IMR-90 (cell line): ENCODE results near the gene GPR132. TPM values are rescaled to one million over a fixed set of nuclear protein-coding genes. Genes with fewer than 3 reads are reported as not detected.

Experiments used
- ATAC-seq: fragments of 200-7000 bp; cut with Tn5 transposase; 2 replicates; pipeline ENCODE4 v1.9.1; 2020; ENCODE audit warnings: low read depth, mild to moderate bottlenecking, moderate library complexity
- BruUV-seq: library from RNA; stranded (reverse); fragments of 400-500 nt; replicated peaks from 2 replicates; lab custom pipeline; 2021; lab: Mats Ljungman, UMichigan
- CTCF ChIA-PET: fragments of 300-600 bp; formaldehyde crosslinking; extraction: SDS; loops from one replicate; lab custom pipeline; 2021; ENCODE audit warnings: antibody characterized with exemption; lab: Yijun Ruan, JAX
- POLR2A ChIA-PET: fragments of 300-600 bp; sonication (Branson Sonifier 250); formaldehyde crosslinking; loops from one replicate; lab custom pipeline; 2022; ENCODE audit warnings: antibody characterized with exemption; ENCODE audit not compliant: unreplicated experiment; lab: Charles Lee
- DNase-seq: peaks from one replicate; pipeline ENCODE4 v3.0.0; 2013
- H2AFZ ChIP-seq: replicated peaks from 2 replicates; pipeline ENCODE3; 2013; ENCODE audit warnings: low read length, mild to moderate bottlenecking; ENCODE audit not compliant: poor library complexity
- H2AK5ac ChIP-seq: 2 replicates; pipeline ENCODE4 v1.6.1; 2013; ENCODE audit warnings: low read depth, low read length, inconsistent platforms
- H2AK9ac ChIP-seq: replicated peaks from 2 replicates; pipeline ENCODE3; 2013; ENCODE audit warnings: mild to moderate bottlenecking, low read depth, low read length, moderate library complexity; ENCODE audit not compliant: poor library complexity
- H2BK120ac ChIP-seq: 2 replicates; pipeline ENCODE4 v1.6.1; 2013; ENCODE audit warnings: low read depth, low read length, inconsistent platforms
- H2BK15ac ChIP-seq: 3 replicates; pipeline ENCODE4 v1.6.1; 2013; ENCODE audit warnings: low read depth, low read length, inconsistent platforms
- H2BK20ac ChIP-seq: 2 replicates; pipeline ENCODE4 v1.6.1; 2013; ENCODE audit warnings: low read depth, mild to moderate bottlenecking, inconsistent platforms, low read length, moderate library complexity
- H2BK5ac ChIP-seq: 2 replicates; pipeline ENCODE4 v1.6.1; 2013; ENCODE audit warnings: mild to moderate bottlenecking, low read depth, low read length, inconsistent platforms; ENCODE audit not compliant: poor library complexity, severe bottlenecking
- H3K14ac ChIP-seq: replicated peaks from 2 replicates; pipeline ENCODE4 v1.6.1; 2013; ENCODE audit warnings: low read depth, low read length, inconsistent platforms
- H3K18ac ChIP-seq: 2 replicates; pipeline ENCODE4 v1.6.1; 2013; ENCODE audit warnings: low read depth, low read length, control low read depth
- H3K23ac ChIP-seq: 2 replicates; pipeline ENCODE4 v1.6.1; 2013; ENCODE audit warnings: low read depth, low read length, inconsistent platforms
- H3K27ac ChIP-seq: 2 replicates; pipeline ENCODE4 v1.5.1; 2013; ENCODE audit warnings: mild to moderate bottlenecking, control low read depth, low read length; ENCODE audit not compliant: insufficient read depth
- H3K27me3 ChIP-seq: 2 replicates; pipeline ENCODE4 v1.6.1; 2013; ENCODE audit warnings: low read length; ENCODE audit not compliant: control insufficient read depth, insufficient read depth
- H3K36me3 ChIP-seq: 2 replicates; pipeline ENCODE4 v1.6.1; 2013; ENCODE audit warnings: low read length, mixed read lengths; ENCODE audit not compliant: control insufficient read depth, insufficient read depth
- H3K4ac ChIP-seq: 2 replicates; pipeline ENCODE4 v1.6.1; 2013; ENCODE audit warnings: low read depth, low read length, inconsistent platforms
- H3K4me1 ChIP-seq: 2 replicates; pipeline ENCODE4 v1.6.1; 2013; ENCODE audit warnings: low read length, mixed read lengths; ENCODE audit not compliant: control insufficient read depth, insufficient read depth
- H3K4me2 ChIP-seq: 2 replicates; pipeline ENCODE4 v1.6.1; 2013; ENCODE audit warnings: low read depth, mild to moderate bottlenecking, control low read depth, low read length, moderate library complexity
- H3K4me3 ChIP-seq: 2 replicates; pipeline ENCODE4 v1.5.1; 2013; ENCODE audit warnings: low read depth, mild to moderate bottlenecking, control low read depth, low read length, moderate library complexity; ENCODE audit not compliant: insufficient read depth
- H3K56ac ChIP-seq: 2 replicates; pipeline ENCODE4 v1.6.1; 2013; ENCODE audit warnings: low read length, inconsistent platforms; ENCODE audit not compliant: insufficient read depth; ENCODE audit errors: extremely low read depth
- H3K79me1 ChIP-seq, 2 experiments: 2 replicates each; pipeline ENCODE4 v1.6.1; 2013; ENCODE audit warnings: low read length in 2 of 2, inconsistent platforms in 1 of 2, low read depth in 1 of 2
- H3K9ac ChIP-seq: 2 replicates; pipeline ENCODE4 v1.6.1; 2013; ENCODE audit warnings: low read depth, low read length, control low read depth
- H3K9me1 ChIP-seq: 2 replicates; pipeline ENCODE4 v1.6.1; 2013; ENCODE audit warnings: low read length, inconsistent platforms; ENCODE audit not compliant: insufficient read depth
- H3K9me3 ChIP-seq: 2 replicates; pipeline ENCODE4 v1.6.1; 2013; ENCODE audit warnings: low read length; ENCODE audit not compliant: control insufficient read depth, insufficient read depth
- H4K20me1 ChIP-seq: 2 replicates; pipeline ENCODE4 v1.6.1; 2013; ENCODE audit warnings: low read length, inconsistent platforms; ENCODE audit not compliant: insufficient read depth
- H4K5ac ChIP-seq: 2 replicates; pipeline ENCODE4 v1.6.1; 2013; ENCODE audit warnings: mild to moderate bottlenecking, low read depth, low read length, control low read depth
- H4K8ac ChIP-seq, 2 experiments: 2 replicates each; pipeline ENCODE4 v1.6.1; 2013; ENCODE audit warnings: low read depth in 2 of 2, low read length in 2 of 2, control low read depth in 1 of 2, inconsistent platforms in 1 of 2
- H4K91ac ChIP-seq: 2 replicates; pipeline ENCODE4 v1.6.1; 2013; ENCODE audit warnings: low read depth, low read length, inconsistent platforms; ENCODE audit not compliant: insufficient read depth
- BHLHE40 ChIP-seq: fragments of 150-350 bp; IDR thresholded peaks from 2 replicates; pipeline ENCODE4 v1.6.1; 2016; ENCODE audit warnings: mild to moderate bottlenecking, low read depth, low read length
- CEBPB ChIP-seq: IDR thresholded peaks from 2 replicates; pipeline ENCODE4 v1.6.1; 2012; ENCODE audit warnings: low read depth, low read length, improper control_type of control experiment
- CHD1 ChIP-seq: IDR thresholded peaks from 2 replicates; pipeline ENCODE4 v1.6.1; 2012; ENCODE audit warnings: low read depth, low read length, improper control_type of control experiment
- ELK1 ChIP-seq: fragments of 150-350 bp; IDR thresholded peaks from 2 replicates; pipeline ENCODE4 v1.6.1; 2016; ENCODE audit warnings: low read depth, mild to moderate bottlenecking, low read length, moderate library complexity, borderline replicate concordance
- FOS ChIP-seq: fragments of 150-350 bp; IDR thresholded peaks from 2 replicates; pipeline ENCODE4 v1.6.1; 2016; ENCODE audit warnings: low read depth, low read length
- MAFK ChIP-seq: IDR thresholded peaks from 2 replicates; pipeline ENCODE4 v1.6.1; 2012; ENCODE audit warnings: low read depth, low read length, improper control_type of control experiment
- MAZ ChIP-seq: IDR thresholded peaks from 2 replicates; pipeline ENCODE4 v1.6.1; 2012; ENCODE audit warnings: low read depth, mild to moderate bottlenecking, low read length, improper control_type of control experiment, moderate library complexity, borderline replicate concordance
- MXI1 ChIP-seq: IDR thresholded peaks from 2 replicates; pipeline ENCODE4 v1.6.1; 2012; ENCODE audit warnings: low read depth, mild to moderate bottlenecking, low read length, moderate library complexity, borderline replicate concordance
- NFE2L2 ChIP-seq: fragments of 150-350 bp; IDR thresholded peaks from 2 replicates; pipeline ENCODE4 v1.6.1; 2016; ENCODE audit warnings: low read depth, mild to moderate bottlenecking, low read length
- POLR2A ChIP-seq: IDR thresholded peaks from 2 replicates; pipeline ENCODE4 v1.6.1; 2012; ENCODE audit warnings: mild to moderate bottlenecking, low read depth, low read length
- RAD21 ChIP-seq: IDR thresholded peaks from 2 replicates; pipeline ENCODE4 v1.6.1; 2012; ENCODE audit warnings: low read length, improper control_type of control experiment
- RCOR1 ChIP-seq: IDR thresholded peaks from 2 replicates; pipeline ENCODE4 v1.6.1; 2012; ENCODE audit warnings: mild to moderate bottlenecking, low read length, improper control_type of control experiment; ENCODE audit not compliant: insufficient replicate concordance
- RFX5 ChIP-seq: IDR thresholded peaks from 2 replicates; pipeline ENCODE4 v1.8.0; 2012; ENCODE audit warnings: low read depth, mild to moderate bottlenecking, low read length, moderate library complexity
- SMC3 ChIP-seq: fragments of 150-350 bp; IDR thresholded peaks from 2 replicates; pipeline ENCODE4 v1.6.1; 2016; ENCODE audit warnings: low read depth, mild to moderate bottlenecking, antibody characterized with exemption, low read length, moderate library complexity
- USF2 ChIP-seq: fragments of 150-350 bp; IDR thresholded peaks from 2 replicates; pipeline ENCODE4 v1.6.1; 2017; ENCODE audit warnings: mild to moderate bottlenecking, antibody characterized with exemption, low read length, low read depth
- WGBS, 2 experiments: methylation state at CpG; one replicate each; pipeline versions ENCODE4 v1.1.5 to v1.1.7; 2013; ENCODE audit warnings: missing lambda C conversion rate in 2 of 2; ENCODE audit not compliant: insufficient read length in 1 of 2; ENCODE audit errors: extremely low coverage in 2 of 2; 5-methylcytosine and 5-hydroxymethylcytosine counted together
- dilution Hi-C: fragments of 300-500 bp; cut with HindIII; formaldehyde crosslinking; loops from one replicate; pipeline ENCODE4 v1.14.3; 2018; ENCODE audit warnings: low sequenced_read_pairs; ENCODE audit not compliant: unreplicated experiment
- in situ Hi-C: fragments of 300-500 bp; cut with MboI; formaldehyde crosslinking; loops from 3 replicates; pipeline ENCODE4 v1.14.3; 2019; ENCODE audit warnings: low sequenced_read_pairs, inconsistent platforms, mixed read lengths
- intact Hi-C: fragments of 100-400 bp; cut with micrococcal nuclease; formaldehyde crosslinking; loops from 2 replicates; pipeline ENCODE4 v1.10.0; 2022
- polyA plus RNA-seq, 3 experiments: library from polyadenylated mRNA; depleted of rRNA; stranded (reverse); fragments of >200 nt; gene quantifications; 2 replicates each; pipeline ENCODE4 v1.2.3, GENCODE V29; 2012; ENCODE audit warnings: low replicate concordance in 1 of 3
- total RNA-seq: library from RNA; depleted of rRNA; stranded (reverse); fragments of >200 nt; gene quantifications from 2 replicates; pipeline ENCODE4 v1.2.3, GENCODE V29; 2012
- TF ChIP-seq, protein P1 (sequence below): conservative IDR thresholded peaks from 2 replicates; pipeline ENCODE4 v1.5.1; 2012; ENCODE audit warnings: mild to moderate bottlenecking, low read depth, low read length, improper control_type of control experiment

The GPR132 gene
- total and polyA plus RNA-seq, 2 of the 4 experiments (the other 2 are of a cell fraction): under 0.01 to 0.10 TPM

GRCh38 chr14:105100910-105101309 is 35.7 kb upstream of the GPR132 start:
- no TSS peak for BruUV-seq
- peaks cover 30% of the 10 kb centered on the region for H3K27me3 ChIP-seq

More at GRCh38 chr14:105100910-105101309, 35.7 kb upstream of the GPR132 start:
- Histone ChIP-seq H3K56ac (no peak overlapping the region), H2BK120ac (no peak overlapping the region), H3K9me3 (peaks cover 7% of the 10 kb centered on the region; the same call in 1 of the 2 replicates), H3K4ac (no peak overlapping the region), H3K9me1 (no peaks in the 10 kb centered on the region), H3K27ac (no peak overlapping the region), H4K20me1 (no peaks in the 10 kb centered on the region), H2BK5ac (no peak overlapping the region), H3K14ac (no peak overlapping the region), H3K36me3 (no peaks in the 10 kb centered on the region), H2AK5ac (no peak overlapping the region), H4K91ac (no peak overlapping the region), H3K23ac (no peak overlapping the region), H3K4me3 (no peak overlapping the region), H4K8ac (no peak overlapping the region), H2BK20ac (no peak overlapping the region), H4K5ac (no peak overlapping the region), H3K4me1 (no peaks in the 10 kb centered on the region), H2AFZ (no peak overlapping the region), H2BK15ac (no peak overlapping the region), H3K79me1 (no peaks in the 10 kb centered on the region), H2AK9ac (no peak overlapping the region), H3K4me2 (no peak overlapping the region), H3K9ac (no peak overlapping the region), H3K18ac (no peak overlapping the region)
- TF ChIP-seq CEBPB: no peak
- TF ChIP-seq USF2: no peak
- TF ChIP-seq MXI1: no peak
- no peak for TF ChIP-seq RCOR1
- no peak for TF ChIP-seq POLR2A
- TF ChIP-seq NFE2L2: no peak
- no peak for TF ChIP-seq MAFK
- no peak for TF ChIP-seq RFX5
- no peak for TF ChIP-seq FOS
- no peak for TF ChIP-seq RAD21
- no peak for TF ChIP-seq BHLHE40
- no peak for TF ChIP-seq SMC3
- TF ChIP-seq, protein P1, sequence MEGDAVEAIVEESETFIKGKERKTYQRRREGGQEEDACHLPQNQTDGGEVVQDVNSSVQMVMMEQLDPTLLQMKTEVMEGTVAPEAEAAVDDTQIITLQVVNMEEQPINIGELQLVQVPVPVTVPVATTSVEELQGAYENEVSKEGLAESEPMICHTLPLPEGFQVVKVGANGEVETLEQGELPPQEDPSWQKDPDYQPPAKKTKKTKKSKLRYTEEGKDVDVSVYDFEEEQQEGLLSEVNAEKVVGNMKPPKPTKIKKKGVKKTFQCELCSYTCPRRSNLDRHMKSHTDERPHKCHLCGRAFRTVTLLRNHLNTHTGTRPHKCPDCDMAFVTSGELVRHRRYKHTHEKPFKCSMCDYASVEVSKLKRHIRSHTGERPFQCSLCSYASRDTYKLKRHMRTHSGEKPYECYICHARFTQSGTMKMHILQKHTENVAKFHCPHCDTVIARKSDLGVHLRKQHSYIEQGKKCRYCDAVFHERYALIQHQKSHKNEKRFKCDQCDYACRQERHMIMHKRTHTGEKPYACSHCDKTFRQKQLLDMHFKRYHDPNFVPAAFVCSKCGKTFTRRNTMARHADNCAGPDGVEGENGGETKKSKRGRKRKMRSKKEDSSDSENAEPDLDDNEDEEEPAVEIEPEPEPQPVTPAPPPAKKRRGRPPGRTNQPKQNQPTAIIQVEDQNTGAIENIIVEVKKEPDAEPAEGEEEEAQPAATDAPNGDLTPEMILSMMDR: no peak
- TF ChIP-seq CHD1: no peak
- TF ChIP-seq ELK1: no peak
- TF ChIP-seq MAZ: no peak
- in situ Hi-C loops (no loop called here), intact Hi-C loops (no loop called here), dilution Hi-C loops (no loop called here)
- POLR2A ChIA-PET: no interaction called here
- ATAC-seq (no peak), DNase-seq (no peak)
- no CpG with 5 or more reads among the region's 4 CpGs for WGBS, 2 experiments
- CTCF ChIA-PET: no interaction called here
